ENCODE results near the gene ZBED1. TPM values are rescaled to one million over a fixed set of nuclear protein-coding genes. Genes with fewer than 3 reads are reported as not detected.
"Not testable (repeated sequence)": the region's sequence is repeated elsewhere in the genome, so short reads cannot be mapped to it uniquely, and the experiment has no call there.

ZBED1 gene
- polyA plus RNA-seq, 3 donors: 35.8 to 53.6 (median 44.4) TPM

DNA sequence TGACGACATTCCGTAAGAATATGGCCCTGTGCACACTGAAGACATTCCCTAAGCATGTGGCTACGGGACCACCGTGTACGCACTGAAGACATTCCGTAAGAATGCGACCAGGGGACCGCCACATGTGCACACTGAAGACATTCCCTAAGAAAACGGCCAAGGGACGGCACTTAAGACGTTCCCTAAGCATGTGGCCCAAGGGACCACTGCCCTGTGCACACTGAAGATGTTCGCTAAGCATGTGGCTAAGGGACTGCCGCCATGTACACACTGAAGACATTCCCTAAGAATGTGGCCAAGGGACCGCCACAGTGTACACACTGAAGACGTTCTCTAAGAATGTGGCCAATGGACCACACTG lies 21.4 kb downstream of the ZBED1 start:
- DNase-seq: no peak

DNA sequence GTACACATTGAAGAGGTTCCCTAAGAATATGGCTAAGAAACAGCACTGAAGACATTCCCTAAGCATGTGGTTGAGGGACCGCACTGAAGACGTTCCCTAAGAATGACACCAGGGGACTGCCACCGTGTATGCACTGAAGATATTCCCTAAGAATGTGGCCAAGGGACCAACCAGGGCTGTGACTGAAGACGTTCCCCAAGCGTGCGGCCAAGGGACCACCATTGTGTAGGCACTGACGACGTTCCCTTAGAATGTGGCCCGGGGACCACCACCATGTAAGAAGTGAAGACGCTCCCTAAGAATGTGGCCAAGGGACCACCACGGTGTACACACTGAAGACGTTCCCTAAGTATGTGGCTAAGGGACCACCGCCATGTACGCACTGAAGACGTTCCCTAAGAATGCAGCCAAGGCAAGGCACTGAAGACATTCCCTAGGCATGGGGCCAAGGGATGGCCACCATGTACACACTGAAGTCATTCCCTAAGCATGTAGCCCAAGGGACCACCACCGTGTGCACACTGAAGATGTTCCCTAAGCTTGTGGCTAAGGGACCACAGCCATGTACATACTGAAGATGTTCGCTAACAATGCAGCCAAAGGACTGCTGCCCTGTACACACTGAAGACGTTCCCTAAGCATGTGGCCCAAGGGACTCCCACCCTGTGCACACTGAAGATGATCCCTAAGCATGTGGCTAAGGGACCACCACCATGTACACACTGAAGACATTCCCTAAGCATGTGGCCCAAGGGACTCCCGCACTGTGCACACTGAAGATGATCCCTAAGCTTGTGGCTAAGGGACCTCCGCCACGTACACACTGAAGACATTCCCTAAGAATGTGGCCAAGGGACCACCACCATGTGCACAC lies 22.0 kb downstream of the ZBED1 start:
- no peak for DNase-seq

DNA sequence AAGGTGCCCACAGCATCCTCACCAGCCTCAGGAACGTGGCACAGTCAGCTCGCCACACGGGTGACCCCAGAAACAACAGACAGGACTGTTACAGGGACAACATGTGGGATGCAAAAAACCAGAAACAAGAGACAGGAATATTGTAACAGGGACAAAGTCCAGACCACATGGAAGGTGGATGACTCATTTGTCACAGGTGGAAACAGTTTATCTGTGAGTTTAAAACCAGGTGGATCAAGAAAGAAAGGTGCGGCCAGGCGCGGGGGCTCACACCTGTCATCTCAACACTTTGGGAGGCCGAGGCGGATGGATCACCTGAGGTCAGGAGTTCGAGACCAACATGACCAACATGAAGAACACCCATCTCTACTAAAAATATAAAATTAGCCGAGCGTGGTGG lies 23.5 kb downstream of the ZBED1 start:
- not testable (repeated sequence) for DNase-seq

DNA sequence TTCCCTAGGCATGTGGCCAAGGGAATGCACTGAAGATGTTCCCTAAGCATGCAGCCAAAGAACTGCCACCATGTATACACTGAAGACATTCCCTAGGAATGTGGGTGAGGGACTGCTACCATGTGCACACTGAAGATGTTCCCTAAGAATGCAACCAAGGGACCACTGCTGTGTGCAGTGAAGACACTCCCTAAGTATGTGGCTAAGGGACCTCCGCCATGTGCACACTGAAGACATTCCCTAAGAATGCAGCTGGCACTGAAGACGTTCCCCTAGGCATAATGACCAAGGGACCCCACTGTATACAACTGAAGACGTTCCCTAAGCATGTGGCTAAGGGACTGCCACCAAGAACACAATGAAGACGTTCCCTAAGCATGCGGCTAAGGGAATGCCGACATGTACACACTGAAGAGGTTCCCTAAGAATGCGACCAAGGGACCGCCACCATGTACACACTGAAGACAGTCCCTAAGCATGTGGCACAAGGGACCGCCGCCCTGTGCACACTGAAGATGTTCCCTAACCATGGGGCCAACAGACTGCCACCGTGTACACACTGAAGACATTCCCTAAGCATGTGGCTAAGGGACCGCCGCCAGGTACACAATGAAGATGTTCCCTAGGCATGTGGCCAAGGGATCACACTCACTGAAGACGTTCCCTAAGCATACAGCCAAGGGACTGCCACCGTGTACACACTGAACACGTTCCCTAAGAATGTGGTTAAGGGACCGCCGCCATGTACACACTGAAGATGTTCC lies 25.6 kb downstream of the ZBED1 start:
- no peak for DNase-seq

DNA sequence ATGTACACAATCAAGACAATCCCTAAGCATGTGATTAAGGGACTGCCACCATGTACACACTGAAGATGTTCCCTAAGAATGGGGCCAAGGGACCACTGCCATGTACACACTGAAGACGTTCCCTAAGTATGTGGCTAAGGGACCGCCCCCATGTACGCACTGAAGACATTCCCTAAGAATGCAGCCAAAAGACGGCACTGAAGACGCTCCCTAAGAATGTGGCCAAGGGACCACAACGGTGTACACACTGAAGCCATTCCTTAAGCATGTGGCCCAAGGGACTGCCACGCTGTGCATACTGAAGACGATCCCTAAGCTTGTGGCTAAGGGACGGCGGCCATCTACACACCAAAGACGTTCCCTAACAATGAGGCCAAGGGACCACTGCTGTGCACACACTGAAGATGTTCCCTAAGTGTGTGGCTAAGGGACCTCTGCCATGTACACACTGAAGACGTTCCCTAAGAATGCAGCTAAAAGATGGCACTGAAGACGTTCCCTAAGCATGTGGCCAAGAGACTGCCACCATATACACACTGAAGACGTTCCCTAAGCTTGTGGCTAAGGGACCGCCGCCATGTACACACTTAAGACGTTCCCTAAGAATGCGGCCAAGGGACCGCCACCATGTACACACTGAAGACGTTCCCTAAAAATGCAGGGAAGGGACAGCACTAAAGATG lies 26.4 kb downstream of the ZBED1 start:
- DNase-seq: no peak

DNA sequence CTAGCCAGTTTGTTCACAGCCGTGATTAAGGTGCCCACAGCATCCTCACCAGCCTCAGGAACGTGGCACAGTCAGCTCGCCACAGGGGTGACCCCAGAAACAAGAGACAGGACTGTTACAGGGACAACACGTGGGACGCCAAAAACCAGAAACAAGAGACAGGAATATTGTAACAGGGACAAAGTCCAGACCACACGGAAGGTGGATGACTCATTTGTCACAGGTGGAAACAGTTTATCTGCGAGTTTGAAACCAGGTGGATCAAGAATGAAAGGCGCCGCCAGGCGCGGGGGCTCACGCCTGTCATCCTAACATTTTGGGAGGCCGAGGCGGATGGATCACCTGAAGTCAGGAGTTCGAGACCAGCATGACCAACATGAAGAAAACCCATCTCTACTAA lies 27.7 kb downstream of the ZBED1 start:
- DNase-seq: not testable (repeated sequence)

DNA sequence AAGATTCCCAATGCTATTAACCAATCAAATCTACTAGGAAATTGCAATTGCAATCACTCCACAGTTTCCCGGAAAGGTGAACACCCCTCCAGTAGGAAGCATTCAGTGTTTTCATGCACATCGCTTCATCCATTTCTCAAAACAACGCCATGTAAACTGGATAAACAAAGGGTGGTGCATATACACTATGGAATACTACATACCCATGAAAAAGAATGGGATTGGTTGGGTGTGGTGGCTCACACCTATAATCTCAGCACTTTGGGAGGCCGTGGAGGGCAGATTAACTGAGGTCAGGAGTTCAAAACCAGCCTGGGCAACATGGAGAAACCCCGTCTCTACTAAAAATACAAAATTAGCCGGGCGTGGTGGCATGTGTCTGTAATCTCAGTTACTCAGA lies 29.1 kb downstream of the ZBED1 start:
- no peak for DNase-seq

DNA sequence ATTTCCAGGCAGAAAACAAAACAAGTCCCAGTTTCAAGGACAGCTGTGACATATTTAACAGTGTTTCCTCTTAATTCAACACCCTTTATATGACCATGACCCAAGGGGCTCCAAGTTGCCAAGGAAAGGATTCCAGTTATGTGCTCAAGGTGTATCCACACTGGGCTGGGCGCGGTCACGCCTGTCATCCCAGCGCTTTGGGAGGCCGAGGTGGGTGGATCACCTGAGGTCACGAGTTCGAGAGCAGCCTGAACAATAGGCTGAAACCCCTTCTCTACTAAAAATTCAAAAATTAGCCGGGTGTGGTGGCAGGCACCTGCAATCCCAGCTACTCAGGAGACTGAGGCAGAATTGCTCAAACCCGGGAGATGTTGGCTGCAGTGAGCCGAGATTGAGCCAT lies 29.6 kb downstream of the ZBED1 start:
- DNase-seq: not testable (repeated sequence)

DNA sequence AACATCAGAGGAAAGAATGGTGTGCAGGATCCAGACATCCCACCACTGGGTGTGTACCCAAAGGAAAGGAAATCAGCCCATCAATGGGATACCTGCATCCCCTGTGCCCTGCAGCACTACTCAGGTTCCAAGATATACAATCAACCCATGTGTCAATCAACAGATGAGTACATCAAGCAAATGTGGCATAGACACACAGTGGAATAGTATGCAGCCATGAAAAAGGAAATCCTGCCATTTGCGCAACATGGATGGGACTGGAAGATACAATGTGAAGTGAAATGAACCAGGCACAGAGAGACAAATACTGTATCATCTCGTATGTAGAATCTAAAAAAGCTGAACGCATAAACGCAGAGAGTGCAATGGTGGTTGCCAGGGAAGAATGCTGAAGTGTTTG lies 30.9 kb downstream of the ZBED1 start:
- DNase-seq: not testable (repeated sequence)

DNA sequence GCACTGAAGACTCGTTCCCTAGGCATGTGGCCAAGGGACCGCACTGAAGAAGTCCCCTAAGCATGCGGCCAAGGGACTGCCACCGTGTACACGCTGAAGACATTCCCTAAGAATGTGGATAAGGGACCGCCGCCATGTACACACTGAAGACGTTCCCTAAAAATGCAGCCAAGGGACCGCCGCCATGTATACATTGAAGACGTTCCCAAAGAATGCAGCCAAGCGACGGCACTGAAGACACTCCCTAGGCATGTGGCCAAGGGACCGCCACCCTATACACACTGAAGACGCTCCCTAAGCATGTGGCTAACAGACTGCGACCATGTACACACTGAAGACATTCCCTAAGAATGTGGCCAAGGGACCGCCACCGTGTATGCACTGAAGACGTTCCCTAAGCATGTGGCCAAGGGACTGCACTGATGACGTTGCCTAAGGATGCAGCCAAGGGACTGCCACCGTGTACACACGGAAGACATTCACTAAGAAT lies 31.5 kb downstream of the ZBED1 start:
- DNase-seq: no peak

DNA sequence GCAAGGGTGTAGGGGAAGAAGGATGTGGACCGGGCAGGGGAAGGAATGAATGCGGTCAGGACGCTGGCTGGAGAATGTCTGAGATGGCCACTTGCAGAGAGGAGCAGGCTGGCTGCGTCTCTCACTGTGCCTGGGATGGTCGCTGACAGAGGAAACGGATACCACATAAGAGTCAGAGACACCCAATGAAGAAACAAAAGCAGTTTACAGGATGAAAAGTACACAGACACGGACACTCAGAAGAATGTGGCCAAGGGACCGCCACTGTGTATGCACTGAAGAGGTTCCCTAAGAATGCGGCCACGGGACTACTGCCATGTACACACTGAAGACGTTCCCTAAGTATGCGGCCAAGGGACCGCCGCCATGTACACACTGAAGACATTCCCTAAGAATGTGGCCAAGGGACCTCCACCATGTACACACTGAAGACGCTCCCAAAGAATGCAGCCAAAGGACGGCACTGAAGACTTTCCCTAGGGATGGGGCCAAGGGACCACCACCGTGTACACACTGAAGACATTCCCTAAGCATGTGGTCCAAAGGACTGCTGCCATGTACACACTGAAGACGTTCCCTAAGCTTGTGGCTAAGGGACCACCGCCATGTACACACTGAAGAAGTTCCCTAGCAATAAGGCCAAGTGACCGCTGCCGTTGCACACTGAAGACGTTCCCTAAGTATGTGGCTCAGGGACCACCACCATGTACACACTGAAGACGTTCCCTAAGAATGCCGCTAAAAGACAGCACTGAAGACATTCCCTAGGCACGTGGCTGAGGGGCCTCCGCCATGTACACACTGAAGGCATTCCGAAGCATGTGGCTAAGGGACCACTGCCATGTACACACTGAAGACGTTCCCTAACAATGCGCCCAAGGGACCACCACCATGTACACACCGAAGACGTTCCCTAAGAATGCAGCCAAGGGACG lies 32.2 kb downstream of the ZBED1 start:
- DNase-seq: no peak

DNA sequence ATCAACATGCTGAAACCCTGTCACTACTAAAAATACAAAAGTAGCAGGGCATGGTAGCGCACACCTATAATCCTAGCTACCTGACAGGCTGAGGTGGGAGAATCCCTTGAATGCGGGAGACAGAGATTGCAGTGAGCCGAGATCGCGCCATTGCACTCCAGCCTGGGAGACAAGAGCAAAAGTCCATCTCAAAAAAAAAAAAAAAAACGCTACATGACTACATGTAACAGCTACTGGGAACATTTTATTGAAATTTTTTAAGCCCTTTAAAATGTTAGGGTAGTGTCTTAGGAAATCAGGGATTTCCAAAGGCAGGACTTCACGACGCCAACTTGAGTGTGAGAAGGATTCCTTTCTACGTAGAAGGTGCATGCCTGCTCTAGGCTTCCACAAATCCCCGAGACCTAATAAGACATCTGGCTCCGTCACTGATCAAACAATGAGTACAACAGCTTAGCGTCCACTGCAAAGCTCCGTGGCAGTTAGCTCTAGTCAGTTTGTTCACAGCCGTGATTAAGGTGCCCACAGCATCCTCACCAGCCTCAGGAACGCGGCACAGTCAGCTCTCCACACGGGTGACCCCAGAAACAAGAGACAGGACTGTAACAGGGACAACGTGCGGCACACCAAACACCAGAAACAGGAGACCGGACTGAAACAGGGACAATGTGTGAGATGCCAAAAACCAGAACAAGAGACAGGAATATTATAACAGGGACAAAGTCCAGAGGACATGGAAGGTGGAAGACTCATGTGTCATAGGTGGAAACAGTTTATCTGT lies 33.7 kb downstream of the ZBED1 start:
- DNase-seq: no peak

DNA sequence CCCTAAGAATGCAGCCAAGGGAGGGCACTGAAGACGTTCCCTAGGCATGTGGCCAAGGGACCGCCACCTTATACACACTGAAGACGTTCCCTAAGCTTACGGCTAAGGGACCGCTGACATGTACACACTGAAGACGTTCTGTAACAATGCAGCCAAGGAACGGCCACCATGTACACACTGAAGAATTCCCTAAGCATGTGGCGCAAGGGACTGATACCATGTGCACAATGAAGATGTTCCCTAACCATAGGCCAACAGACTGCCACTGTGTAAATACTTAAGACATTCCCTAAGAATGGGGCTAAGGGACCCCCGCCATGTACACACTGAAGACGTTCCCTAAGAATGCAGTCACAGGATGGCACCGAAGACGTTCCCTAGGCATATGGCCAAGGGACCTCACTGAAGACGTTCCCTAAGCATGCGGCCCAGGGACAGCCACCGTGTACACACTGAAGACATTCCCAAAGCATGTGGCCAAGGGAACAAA lies 36.1 kb downstream of the ZBED1 start:
- DNase-seq: no peak

DNA sequence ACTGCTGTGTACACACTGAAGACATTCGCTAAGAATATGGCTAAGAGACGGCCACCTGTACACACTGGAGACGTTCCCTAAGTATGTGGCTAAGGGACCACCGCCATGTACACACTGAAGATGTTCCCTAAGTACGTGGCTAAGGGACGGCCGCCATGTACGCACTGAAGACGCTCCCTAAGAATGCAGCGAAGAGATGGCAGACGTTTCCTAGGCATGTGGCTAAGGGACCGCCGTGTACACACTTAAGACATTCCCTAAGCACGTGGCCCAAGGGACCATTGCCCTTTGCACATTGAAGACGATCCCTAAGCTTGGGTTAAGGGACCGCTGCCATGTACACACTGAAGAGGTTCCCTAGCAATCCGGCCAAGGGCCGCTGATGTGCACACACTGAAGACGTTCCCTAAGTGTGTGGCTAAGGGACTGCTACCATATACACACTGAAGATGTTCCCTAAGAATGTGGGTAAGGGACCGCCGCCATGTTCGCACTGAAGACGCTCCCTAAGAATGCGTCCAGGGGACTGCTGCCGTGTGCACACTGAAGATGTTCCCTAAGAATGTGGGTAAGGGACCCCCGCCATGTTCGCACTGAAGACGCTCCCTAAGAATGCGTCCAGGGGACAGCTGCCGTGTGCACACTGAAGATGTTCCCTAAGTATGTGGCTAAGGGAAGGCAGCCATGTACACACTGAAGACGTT lies 36.7 kb downstream of the ZBED1 start:
- no peak for DNase-seq

DNA sequence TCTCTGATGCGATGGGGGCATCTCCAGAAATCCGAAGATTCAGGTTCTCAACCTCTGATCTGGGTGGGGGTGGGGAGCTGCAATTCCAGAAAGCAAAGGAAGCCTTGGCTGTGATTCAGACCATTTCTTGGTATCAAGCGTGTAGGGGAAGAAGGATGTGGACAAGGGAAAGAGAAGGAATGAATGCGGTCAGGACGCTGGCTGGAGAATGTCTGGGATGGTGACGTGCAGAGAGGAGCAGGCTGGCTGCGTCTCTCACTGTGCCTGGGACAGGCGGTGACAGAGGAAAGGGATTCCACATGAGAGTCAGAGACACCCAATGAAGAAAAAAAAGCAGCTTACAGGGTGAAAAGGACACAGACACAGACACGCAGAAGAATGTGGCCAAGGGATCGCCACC lies 37.3 kb downstream of the ZBED1 start:
- DNase-seq: not testable (repeated sequence)

DNA sequence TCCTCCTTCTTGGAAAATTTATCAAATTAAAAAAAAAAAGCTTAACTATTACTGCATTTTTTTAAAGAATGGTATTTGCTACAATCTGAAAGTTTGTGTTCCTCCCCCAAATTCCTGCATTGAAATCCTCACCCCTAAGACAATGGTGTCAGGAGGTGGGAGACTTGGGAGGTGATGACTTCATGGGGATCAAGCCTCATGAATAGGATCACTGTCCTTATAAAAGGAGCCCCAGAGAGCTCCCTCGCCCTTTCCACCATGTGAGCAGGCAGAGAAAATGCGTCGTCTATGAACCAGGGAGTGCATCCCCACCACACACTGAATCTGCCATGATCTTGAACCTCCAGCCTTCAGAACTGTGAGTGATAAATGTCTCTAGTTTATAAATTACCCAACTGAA lies 38.0 kb downstream of the ZBED1 start:
- DNase-seq: no peak

DNA sequence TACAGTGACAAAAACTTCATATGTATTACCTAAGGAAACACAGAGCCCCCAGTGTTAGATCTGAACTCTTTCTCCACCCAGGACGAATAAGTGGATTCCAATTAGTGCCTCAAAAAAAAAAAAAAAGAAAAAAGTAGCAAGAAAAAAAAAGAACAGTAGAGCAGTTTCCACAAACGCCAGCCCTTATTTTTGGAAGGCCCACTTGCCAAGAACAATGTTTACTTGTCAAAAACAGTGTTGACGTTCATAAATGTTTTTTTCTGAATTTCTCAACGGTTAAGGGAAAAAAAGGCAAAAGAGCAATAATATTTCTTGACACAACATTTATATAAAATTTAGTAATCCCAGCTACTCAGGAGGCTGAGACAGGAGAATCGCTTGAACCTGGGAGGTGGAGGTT lies 38.7 kb downstream of the ZBED1 start:
- no peak for DNase-seq

DNA sequence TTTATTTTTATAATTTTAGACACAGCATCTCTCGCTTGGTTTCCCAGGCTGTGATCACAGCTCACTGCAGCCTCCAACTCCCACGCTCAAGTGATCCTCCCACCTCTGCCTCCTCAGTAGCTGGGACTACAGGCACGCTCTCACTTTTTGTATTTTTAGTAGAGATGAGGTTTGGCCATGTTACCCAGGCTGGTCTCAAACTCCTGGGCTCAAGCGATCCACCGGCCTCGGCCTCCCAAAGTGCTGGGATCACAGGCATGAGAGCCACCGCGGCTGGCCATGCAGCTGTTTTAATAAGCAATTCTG lies 39.1 kb downstream of the ZBED1 start:
- no peak for DNase-seq

DNA sequence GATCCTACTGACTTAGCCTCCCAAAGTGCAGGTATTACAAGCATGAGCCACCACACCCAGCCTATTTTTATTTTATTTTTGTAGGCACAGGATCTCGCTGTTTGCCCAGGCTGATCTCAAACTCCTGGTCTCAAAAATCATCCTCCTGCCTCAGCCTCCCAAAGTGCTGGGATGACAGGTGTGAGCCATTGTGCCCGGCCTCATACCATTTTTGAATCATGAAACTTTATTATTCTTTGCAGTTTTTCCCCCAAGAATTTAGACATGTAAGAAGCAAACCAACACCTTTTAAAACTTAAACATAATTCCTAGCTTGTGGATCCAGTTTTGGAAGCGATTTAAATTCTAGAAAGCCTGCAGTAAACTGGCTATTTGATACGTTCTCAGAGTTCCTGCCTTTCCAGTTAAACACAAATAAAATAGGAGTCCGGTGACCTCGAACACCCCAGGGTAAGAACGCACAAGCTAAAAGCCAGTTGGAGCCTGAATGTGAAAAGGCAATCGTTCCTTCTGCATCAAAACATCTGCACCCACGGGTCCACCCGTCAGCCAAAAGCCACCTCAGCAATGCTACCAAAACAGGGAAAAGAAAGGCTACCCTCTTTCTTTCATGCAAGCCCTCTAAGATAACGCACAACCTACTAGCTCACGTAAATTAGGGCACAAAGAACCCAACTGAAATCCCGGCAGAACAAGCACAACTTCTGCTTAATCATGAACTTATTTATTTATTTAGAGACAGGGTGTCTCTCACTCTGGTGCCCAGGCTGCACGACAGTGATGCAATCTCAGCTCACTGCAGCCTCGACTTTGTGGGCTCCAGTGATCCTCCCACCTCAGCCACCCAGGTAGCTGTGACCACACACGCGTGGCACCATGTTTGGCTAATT lies 39.7 kb downstream of the ZBED1 start:
- not testable (repeated sequence) for DNase-seq

Data from renal pelvis (tissue), 4 donors.